ENCODE data around the gene TTF1. TPM values are rescaled to one million over a fixed set of nuclear protein-coding genes. Genes with fewer than 3 reads are reported as not detected.

TTF1 gene
- total RNA-seq, 4 donors from 2014 or later: 9.6 to 30.4 (median 12.0) TPM

DNA sequence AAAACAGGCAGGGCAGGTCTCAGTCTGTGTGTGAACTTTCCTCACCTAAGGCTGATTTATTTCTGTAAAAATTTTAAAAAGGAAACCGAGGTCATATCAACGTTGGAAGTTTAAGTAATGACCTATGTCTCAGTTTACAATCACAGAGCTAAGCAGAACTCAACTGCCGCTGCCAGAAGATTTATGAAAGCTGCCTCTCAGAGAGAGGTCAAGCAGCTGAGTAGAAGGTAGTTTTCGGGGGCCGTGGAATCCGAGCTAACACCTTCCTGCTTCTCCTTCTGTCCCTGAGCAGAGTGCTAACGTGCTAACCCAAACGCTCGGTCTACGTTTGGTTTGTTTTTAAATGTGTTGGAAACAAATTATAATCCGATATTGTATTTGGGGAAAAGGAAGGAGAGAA is 11.1 kb downstream of the TTF1 start:
- TF ChIP-seq POLR2A (IDR thresholded peaks at IDR 0.05) (no peak), EP300 (IDR thresholded peaks at IDR 0.05) (no peak)
- TF ChIP-seq, protein P1, sequence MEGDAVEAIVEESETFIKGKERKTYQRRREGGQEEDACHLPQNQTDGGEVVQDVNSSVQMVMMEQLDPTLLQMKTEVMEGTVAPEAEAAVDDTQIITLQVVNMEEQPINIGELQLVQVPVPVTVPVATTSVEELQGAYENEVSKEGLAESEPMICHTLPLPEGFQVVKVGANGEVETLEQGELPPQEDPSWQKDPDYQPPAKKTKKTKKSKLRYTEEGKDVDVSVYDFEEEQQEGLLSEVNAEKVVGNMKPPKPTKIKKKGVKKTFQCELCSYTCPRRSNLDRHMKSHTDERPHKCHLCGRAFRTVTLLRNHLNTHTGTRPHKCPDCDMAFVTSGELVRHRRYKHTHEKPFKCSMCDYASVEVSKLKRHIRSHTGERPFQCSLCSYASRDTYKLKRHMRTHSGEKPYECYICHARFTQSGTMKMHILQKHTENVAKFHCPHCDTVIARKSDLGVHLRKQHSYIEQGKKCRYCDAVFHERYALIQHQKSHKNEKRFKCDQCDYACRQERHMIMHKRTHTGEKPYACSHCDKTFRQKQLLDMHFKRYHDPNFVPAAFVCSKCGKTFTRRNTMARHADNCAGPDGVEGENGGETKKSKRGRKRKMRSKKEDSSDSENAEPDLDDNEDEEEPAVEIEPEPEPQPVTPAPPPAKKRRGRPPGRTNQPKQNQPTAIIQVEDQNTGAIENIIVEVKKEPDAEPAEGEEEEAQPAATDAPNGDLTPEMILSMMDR (IDR thresholded peaks at IDR 0.05): no peak
- no peak for DNase-seq (ENCODE audit: low spot score in 2 of 2)
- 90 to 92% methylated on average over 11 of the region's 11 CpGs for WGBS, 2 donors
- Histone ChIP-seq H3K4me1 (no peaks in the 10 kb centered on the region), H3K9me3 (no peaks in the 10 kb centered on the region), H3K4me3 (no peak overlapping the region), H3K27ac (no peak overlapping the region), H3K27me3 (no peaks in the 10 kb centered on the region), H3K36me3 (peaks cover 0 to 100% (median 18%) of the 10 kb centered on the region in 3 donors)

DNA sequence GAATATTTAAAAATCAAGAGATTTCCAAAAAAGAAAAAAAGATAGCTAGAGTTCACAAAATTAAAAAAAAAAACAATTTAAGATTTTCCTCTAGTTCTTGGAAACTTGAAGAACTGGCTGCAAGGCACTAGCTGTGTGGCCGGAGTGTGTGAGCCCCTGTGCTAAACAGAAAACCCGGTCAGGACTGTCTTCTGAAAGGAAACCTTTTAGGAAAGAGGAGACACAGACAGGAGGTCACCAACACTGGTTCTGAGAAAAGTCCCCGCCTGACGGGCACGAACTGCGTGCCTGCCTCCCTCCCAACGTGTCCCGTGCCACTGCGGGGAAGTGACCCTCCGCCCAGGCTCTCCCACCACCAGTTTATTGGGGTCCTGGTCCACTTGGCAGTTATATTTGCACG is 15.2 kb downstream of the TTF1 start:
- no peak for DNase-seq (ENCODE audit: low spot score in 2 of 2)
- Histone ChIP-seq H3K4me3 (no peak overlapping the region), H3K4me1 (no peaks in the 10 kb centered on the region), H3K27me3 (no peaks in the 10 kb centered on the region), H3K9me3 (no peaks in the 10 kb centered on the region), H3K36me3 (peaks cover 0 to 100% (median 39%) of the 10 kb centered on the region in 3 donors), H3K27ac (no peak overlapping the region)
- 81 to 85% methylated on average over 11 of the region's 11 CpGs for WGBS, 2 donors
- no peak for TF ChIP-seq POLR2A (IDR thresholded peaks at IDR 0.05)
- TF ChIP-seq EP300 (IDR thresholded peaks at IDR 0.05): no peak
- TF ChIP-seq, protein P1 (IDR thresholded peaks at IDR 0.05): no peak

DNA sequence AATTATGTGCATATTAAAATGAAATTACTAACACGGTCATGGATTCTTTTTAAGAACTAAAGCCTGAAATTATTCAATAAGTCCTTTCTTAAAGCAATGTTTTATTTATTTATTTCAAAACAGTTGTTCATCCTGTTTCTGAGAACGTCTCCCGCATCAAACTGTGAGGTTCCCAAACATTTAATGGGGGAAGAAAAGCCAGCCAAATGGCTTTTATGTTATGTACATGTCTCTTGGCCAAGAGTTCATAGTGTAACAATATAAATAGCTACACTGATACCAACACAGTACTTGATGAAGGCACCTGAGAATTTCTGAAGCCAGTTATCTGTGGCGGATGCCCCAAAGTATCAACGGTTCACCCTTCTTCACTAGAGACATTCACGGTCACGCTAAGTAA is 15.7 kb downstream of the TTF1 start:
- WGBS, 2 donors: 73 to 84% methylated on average over 7 of the region's 7 CpGs

DNA sequence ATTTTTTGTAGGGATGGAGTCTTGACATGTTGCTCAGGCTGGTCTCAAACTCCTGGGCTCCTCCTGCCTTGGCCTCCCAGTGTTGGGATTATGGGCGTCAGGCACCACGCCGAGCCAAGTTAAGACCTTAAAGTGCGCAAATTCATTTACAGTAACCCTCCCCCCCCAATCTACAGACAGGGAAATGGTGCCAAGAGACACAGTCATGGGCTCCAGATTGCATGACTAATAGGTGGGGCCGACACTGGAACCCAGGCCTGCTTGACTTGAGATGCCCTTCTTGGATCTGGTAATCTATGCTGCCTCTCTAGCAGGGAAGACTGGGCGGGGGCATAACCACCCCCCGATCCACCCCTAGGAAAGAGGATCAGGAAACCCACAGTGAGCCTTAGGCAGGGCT is 19.5 kb downstream of the TTF1 start:
- Histone ChIP-seq H3K4me3 (no peak overlapping the region), H3K27me3 (no peaks in the 10 kb centered on the region), H3K27ac (no peak overlapping the region), H3K36me3 (peaks cover 0 to 99% (median 43%) of the 10 kb centered on the region in 3 donors), H3K4me1 (no peaks in the 10 kb centered on the region), H3K9me3 (no peaks in the 10 kb centered on the region)
- 93 to 94% methylated on average over 5 to 6 of the region's 7 CpGs for WGBS, 2 donors
- TF ChIP-seq, protein P1 (IDR thresholded peaks at IDR 0.05): no peak
- TF ChIP-seq EP300 (IDR thresholded peaks at IDR 0.05) (no peak), POLR2A (IDR thresholded peaks at IDR 0.05) (no peak)
- no peak for DNase-seq (ENCODE audit: low spot score in 2 of 2)

More for the DNA sequence above, 15.7 kb downstream of the TTF1 start:
- no peaks in the 10 kb centered on the region for H3K9me3 ChIP-seq
- TF ChIP-seq POLR2A (IDR thresholded peaks at IDR 0.05) (no peak), EP300 (IDR thresholded peaks at IDR 0.05) (no peak)
- TF ChIP-seq, protein P1 (IDR thresholded peaks at IDR 0.05): no peak
- no peak overlapping the region for H3K4me3 ChIP-seq
- no peak overlapping the region for H3K27ac ChIP-seq
- no peaks in the 10 kb centered on the region for H3K27me3 ChIP-seq
- no peak for DNase-seq (ENCODE audit: low spot score in 2 of 2)
- H3K4me1 ChIP-seq: no peaks in the 10 kb centered on the region
- H3K36me3 ChIP-seq: peaks cover 0 to 100% (median 43%) of the 10 kb centered on the region in 3 donors

DNA sequence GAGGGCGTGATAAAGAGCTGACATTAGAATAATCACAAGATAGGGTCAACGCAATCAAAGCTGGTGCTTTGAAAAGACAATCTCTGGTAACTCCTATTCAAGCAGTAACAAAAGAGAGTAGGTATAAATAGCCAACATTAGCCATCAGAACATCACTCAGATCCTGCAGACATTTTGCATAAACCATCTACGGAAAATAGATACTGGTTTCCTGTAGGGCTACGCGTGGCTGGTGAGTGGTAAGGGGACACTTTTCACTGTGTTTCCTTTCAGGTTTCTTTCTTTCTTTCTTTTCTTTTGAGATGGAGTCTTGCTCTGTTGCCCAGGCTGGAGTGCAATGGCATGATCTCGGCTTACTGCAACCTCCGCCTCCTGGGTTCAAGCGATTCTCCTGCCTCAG is 22.3 kb downstream of the TTF1 start:
- Histone ChIP-seq H3K36me3 (peaks cover 0 to 98% (median 21%) of the 10 kb centered on the region in 3 donors), H3K27ac (no peak overlapping the region), H3K4me1 (no peaks in the 10 kb centered on the region), H3K4me3 (no peak overlapping the region), H3K27me3 (no peaks in the 10 kb centered on the region), H3K9me3 (no peaks in the 10 kb centered on the region)
- no peak for DNase-seq (ENCODE audit: low spot score in 2 of 2)
- 94 to 95% methylated on average over 8 of the region's 8 CpGs for WGBS, 2 donors
- TF ChIP-seq POLR2A (IDR thresholded peaks at IDR 0.05) (no peak), EP300 (IDR thresholded peaks at IDR 0.05) (no peak)
- TF ChIP-seq, protein P1 (IDR thresholded peaks at IDR 0.05): no peak
